ENCODE data around the gene KCP. TPM values are rescaled to one million over a fixed set of nuclear protein-coding genes. Genes with fewer than 3 reads are reported as not detected.

KCP gene
- total and polyA plus RNA-seq, 2 of the 13 experiments (the other 11 are each of a cell fraction or from before 2014, with no cell fraction given): 0.37 to 1.0 TPM

DNA sequence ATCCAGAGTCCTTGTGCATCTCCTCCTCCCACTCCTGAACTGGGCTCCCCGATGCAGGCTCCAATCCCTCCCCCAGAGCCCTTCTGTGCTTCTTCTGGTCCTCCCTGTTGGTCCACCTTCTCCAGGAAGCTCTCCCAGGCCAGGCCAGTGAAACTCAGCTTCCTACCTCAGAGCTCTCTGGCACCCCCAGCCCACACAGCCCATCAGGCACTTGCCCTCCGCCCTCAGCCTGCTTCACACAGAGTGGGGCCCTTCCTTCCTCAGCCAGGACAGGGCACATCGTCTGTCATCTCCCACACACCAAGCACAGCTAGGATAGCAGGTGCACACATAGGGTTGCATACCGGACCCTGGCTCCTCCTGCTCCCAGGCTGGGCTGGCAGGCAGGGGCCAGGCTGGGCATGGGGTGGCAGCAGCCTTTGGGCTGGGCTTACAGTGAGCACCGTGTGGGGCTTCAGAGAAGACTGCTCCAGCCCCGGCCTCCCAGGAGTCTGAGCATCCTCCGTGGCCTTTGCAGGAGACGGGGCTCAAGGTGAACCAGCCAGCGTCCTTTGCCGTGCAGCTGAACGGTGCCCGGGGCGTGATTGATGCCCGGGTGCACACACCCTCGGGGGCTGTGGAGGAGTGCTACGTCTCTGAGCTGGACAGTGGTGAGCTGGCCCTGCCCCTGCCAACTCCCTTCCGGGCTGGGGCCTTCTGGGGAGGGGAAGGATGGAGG lies 54.3 kb downstream of the KCP start (continued):
- TF ChIP-seq, protein P1, sequence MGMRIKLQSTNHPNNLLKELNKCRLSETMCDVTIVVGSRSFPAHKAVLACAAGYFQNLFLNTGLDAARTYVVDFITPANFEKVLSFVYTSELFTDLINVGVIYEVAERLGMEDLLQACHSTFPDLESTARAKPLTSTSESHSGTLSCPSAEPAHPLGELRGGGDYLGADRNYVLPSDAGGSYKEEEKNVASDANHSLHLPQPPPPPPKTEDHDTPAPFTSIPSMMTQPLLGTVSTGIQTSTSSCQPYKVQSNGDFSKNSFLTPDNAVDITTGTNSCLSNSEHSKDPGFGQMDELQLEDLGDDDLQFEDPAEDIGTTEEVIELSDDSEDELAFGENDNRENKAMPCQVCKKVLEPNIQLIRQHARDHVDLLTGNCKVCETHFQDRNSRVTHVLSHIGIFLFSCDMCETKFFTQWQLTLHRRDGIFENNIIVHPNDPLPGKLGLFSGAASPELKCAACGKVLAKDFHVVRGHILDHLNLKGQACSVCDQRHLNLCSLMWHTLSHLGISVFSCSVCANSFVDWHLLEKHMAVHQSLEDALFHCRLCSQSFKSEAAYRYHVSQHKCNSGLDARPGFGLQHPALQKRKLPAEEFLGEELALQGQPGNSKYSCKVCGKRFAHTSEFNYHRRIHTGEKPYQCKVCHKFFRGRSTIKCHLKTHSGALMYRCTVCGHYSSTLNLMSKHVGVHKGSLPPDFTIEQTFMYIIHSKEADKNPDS (CRISPR knock-in tag; IDR thresholded peaks at IDR 0.05): no peak

DNA sequence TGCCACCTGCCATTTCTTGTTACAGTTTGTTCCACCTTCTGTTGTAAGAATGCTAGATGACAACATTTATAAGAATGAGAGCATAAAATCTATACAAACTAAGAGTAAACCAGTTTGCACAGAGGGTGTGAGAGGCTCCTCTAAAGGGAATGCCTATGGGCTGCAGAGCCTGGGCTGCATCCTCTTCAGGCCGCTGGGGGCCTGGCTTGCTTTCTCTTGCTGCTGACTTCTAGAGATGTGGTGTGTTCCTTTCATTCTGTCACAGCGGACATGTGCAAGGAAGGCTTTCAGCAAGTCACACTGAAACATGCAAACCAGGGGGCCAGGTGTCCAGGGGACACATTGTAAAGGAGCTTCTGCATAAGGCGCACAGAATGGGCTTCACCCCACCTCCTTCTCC lies 55.0 kb downstream of the KCP start:
- peaks cover 10 to 56% of the 10 kb centered on the region in 2 experiments; a peak in 4 of 5 replicates for H3K27me3 ChIP-seq (ENCODE audit: control insufficient read depth in 1 of 2, insufficient read depth in 2 of 2, low read length in 2 of 2)
- no peak for ATAC-seq
- TF ChIP-seq, protein P2, sequence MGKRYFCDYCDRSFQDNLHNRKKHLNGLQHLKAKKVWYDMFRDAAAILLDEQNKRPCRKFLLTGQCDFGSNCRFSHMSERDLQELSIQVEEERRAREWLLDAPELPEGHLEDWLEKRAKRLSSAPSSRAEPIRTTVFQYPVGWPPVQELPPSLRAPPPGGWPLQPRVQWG (CRISPR knock-in tag; IDR thresholded peaks at IDR 0.05; ENCODE audit: borderline replicate concordance, low read depth): no peak
- TF ChIP-seq ZNF607 (CRISPR knock-in tag; IDR thresholded peaks at IDR 0.05; ENCODE audit: borderline replicate concordance): no peak
- TF ChIP-seq SKI (IDR thresholded peaks at IDR 0.05; ENCODE audit: partially characterized antibody): no peak
- TF ChIP-seq ZBTB7B (CRISPR knock-in tag; IDR thresholded peaks at IDR 0.05): no peak
- TF ChIP-seq DMAP1 (CRISPR knock-in tag; IDR thresholded peaks at IDR 0.05): no peak
- no peak for TF ChIP-seq ZNF558 (CRISPR knock-in tag; IDR thresholded peaks at IDR 0.05; ENCODE audit: borderline replicate concordance)
- TF ChIP-seq ZNF777 (CRISPR knock-in tag; IDR thresholded peaks at IDR 0.05): no peak
- no peak for TF ChIP-seq KDM4B (CRISPR knock-in tag; IDR thresholded peaks at IDR 0.05)
- TF ChIP-seq YY1 (IDR thresholded peaks at IDR 0.05; ENCODE audit: insufficient read depth, insufficient replicate concordance, low read depth, low read length): no peak
- no peak for TF ChIP-seq KLF16 (CRISPR knock-in tag; IDR thresholded peaks at IDR 0.05)
- TF ChIP-seq RXRA (CRISPR knock-in tag; IDR thresholded peaks at IDR 0.05): no peak
- TF ChIP-seq, protein P1 (CRISPR knock-in tag; IDR thresholded peaks at IDR 0.05): no peak
- no peak for TF ChIP-seq SNRNP70 (IDR thresholded peaks at IDR 0.05; ENCODE audit: low read depth, low read length)
- TF ChIP-seq, protein P3, sequence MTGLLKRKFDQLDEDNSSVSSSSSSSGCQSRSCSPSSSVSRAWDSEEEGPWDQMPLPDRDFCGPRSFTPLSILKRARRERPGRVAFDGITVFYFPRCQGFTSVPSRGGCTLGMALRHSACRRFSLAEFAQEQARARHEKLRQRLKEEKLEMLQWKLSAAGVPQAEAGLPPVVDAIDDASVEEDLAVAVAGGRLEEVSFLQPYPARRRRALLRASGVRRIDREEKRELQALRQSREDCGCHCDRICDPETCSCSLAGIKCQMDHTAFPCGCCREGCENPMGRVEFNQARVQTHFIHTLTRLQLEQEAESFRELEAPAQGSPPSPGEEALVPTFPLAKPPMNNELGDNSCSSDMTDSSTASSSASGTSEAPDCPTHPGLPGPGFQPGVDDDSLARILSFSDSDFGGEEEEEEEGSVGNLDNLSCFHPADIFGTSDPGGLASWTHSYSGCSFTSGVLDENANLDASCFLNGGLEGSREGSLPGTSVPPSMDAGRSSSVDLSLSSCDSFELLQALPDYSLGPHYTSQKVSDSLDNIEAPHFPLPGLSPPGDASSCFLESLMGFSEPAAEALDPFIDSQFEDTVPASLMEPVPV (CRISPR knock-in tag; IDR thresholded peaks at IDR 0.05): no peak
- no peak for TF ChIP-seq SP1 (IDR thresholded peaks at IDR 0.05)
- no peak for TF ChIP-seq SP1 (CRISPR knock-in tag; IDR thresholded peaks at IDR 0.05)
- no peak for TF ChIP-seq KDM5A (IDR thresholded peaks at IDR 0.05; ENCODE audit: borderline replicate concordance, low read length)
- TF ChIP-seq AHR (CRISPR knock-in tag; IDR thresholded peaks at IDR 0.05): no peak

More for the DNA sequence above, 55.0 kb downstream of the KCP start:
- CTCF ChIA-PET (ENCODE audit: low intra/inter-chr PET ratio, low total read pairs): no interaction called here
- Histone ChIP-seq H4K20me1 (ENCODE audit: insufficient read depth, low read length) (no peaks in the 10 kb centered on the region), H2AFZ (ENCODE audit: low read length) (no peak overlapping the region), H3K4me2 (ENCODE audit: low read depth, low read length) (no peak overlapping the region), H3K36me3 (replicated peaks in 1 of 2; ENCODE audit: control insufficient read depth in 1 of 2, insufficient read depth in 2 of 2, low read length in 2 of 2) (no peaks in the 10 kb centered on the region), H3K4me1 (ENCODE audit: insufficient read depth, low read length) (no peaks in the 10 kb centered on the region), H3K4me3 (replicated peaks in 1 of 3; ENCODE audit: insufficient read depth in 1 of 3, low read depth in 2 of 3, low read length in 3 of 3) (no peak overlapping the region), H3K9ac (ENCODE audit: insufficient read depth, low read depth, low read length) (no peak overlapping the region), H3K9me3 (ENCODE audit: low read length) (no peaks in the 10 kb centered on the region), H3K27ac (ENCODE audit: extremely low read length, insufficient read depth, low read length) (no peak overlapping the region), H3K79me2 (ENCODE audit: insufficient read depth, low read length) (no peaks in the 10 kb centered on the region)
- POLR2A ChIA-PET: no interaction called here
- intact Hi-C loops (cut with micrococcal nuclease; ENCODE audit: unreplicated experiment) (no loop called here), in situ Hi-C loops (cut with HindIII; ENCODE audit: extremely low pct_ligation_motif_present, low pct_unique_long_range_greater_than_20kb) (no loop called here)
- FAIRE-seq: no peak
- 0% methylated on average over 1 of the region's 3 CpGs for WGBS (ENCODE audit: low lambda C conversion rate)
- DNase-seq (ENCODE audit: low spot score): no peak
- BruUV-seq (replicated peaks): no TSS peak
